Measurements from ENCODE around the gene PHC2. TPM values are rescaled to one million over a fixed set of nuclear protein-coding genes. Genes with fewer than 3 reads are reported as not detected.

PHC2 gene
- total RNA-seq, 1 donor from 2014 or later = 105 TPM

DNA sequence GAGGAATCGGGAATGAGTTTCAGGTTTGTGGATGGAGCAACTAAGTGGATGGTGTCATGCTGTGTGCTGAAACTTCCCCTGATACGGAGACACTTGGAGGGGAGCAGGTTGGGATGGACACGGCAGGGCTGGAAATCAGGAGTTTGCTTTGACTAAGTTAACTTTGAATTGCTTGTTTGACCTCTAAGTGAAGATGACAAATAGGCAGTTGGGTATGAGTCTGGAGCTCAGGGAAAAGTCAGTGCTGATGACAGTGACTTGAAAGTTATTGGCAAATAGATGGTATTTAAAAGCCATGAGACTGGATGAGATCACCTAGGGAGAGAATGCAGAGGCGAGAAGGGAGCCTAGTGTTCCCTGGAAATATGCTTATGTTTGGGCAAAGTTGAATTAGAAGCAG, 28.8 kb upstream of the PHC2 start:
- peaks cover 11% of the 10 kb centered on the region for H3K4me1 ChIP-seq
- ATAC-seq (no peak), DNase-seq (no peak)
- TF ChIP-seq, protein P1, sequence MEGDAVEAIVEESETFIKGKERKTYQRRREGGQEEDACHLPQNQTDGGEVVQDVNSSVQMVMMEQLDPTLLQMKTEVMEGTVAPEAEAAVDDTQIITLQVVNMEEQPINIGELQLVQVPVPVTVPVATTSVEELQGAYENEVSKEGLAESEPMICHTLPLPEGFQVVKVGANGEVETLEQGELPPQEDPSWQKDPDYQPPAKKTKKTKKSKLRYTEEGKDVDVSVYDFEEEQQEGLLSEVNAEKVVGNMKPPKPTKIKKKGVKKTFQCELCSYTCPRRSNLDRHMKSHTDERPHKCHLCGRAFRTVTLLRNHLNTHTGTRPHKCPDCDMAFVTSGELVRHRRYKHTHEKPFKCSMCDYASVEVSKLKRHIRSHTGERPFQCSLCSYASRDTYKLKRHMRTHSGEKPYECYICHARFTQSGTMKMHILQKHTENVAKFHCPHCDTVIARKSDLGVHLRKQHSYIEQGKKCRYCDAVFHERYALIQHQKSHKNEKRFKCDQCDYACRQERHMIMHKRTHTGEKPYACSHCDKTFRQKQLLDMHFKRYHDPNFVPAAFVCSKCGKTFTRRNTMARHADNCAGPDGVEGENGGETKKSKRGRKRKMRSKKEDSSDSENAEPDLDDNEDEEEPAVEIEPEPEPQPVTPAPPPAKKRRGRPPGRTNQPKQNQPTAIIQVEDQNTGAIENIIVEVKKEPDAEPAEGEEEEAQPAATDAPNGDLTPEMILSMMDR (IDR thresholded peaks at IDR 0.05) = no peak
- no peaks in the 10 kb centered on the region for H3K36me3 ChIP-seq
- H3K4me3 ChIP-seq = no peak overlapping the region
- intact Hi-C loops (cut with DNase I) = no loop called here
- H3K9me3 ChIP-seq = no peaks in the 10 kb centered on the region
- H3K27ac ChIP-seq = no peak overlapping the region
- H3K27me3 ChIP-seq (ENCODE audit: low read depth) = no peaks in the 10 kb centered on the region

DNA sequence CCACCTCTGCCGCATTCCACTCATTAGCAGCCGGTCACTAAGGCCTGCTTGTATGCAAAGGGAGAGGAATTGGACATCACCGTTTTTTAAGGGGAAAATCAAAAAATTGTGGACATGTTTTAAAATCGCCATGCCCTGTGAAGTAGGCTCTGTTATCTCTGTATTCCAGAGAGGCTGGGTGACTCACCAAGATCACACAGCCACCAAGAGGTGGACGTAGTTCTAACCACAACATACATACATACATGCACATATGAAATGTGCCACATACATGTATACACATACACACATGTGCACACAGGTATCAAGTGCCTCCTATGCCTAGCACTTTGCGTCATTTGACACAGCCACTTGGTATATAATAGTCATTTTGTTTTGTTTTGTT, 25.6 kb upstream of the PHC2 start:
- Histone ChIP-seq H3K9me3 (no peaks in the 10 kb centered on the region), H3K36me3 (no peaks in the 10 kb centered on the region), H3K27me3 (ENCODE audit: low read depth) (no peaks in the 10 kb centered on the region), H3K4me3 (no peak overlapping the region), H3K27ac (no peak overlapping the region), H3K4me1 (peaks cover 7% of the 10 kb centered on the region)
- DNase-seq (no peak), ATAC-seq (no peak)
- TF ChIP-seq, protein P1 (IDR thresholded peaks at IDR 0.05) = no peak
- intact Hi-C loops (cut with DNase I) = no loop called here

DNA sequence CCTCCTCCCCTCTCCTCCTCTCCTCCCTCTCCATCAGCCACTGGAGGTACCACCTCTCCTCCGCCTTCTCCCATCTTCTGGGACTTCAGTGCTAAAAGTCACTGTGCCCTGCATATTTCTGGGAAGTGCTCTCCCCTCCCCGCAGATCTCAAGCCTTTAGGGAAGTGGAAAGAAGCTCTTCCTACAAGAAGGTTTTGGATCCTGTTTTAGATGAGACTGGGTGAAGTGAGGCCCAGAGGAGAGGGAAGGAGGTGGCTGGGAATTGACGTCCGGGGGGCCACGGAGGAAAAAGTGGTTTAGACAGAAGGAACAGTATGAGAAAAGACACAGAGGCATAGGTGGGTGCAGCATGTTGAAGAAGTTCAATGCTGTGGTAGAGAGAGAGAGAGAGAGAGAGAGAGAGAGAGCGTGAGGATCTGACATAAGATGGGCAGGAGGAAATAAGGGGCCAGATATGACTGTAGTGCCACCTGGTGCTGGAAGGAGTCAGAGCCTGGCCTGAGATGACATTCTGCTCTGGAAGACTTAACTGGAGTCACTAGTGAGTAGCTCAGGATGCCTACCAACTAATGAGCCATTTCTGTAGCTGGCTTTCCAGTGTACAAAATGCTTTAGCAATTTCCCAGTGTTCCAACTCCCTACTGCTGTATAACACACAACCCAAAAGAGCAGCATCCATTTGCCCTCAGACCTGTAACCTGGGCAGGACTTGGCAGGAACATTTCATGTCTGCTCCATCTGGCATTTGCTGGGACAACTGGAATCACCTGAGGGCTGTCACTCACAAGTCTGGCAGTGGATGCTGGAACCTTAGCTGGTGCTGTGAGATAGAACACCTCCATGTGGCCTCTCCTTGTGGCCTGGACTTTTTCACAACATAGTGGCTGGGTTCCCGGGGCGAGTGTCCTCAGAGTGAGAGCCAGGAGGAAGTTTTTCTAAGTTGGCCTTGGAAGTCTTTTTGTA, 24.9 kb upstream of the PHC2 start:
- Histone ChIP-seq H3K27me3 (ENCODE audit: low read depth) (no peaks in the 10 kb centered on the region), H3K4me3 (no peak overlapping the region), H3K4me1 (peaks cover 4% of the 10 kb centered on the region), H3K27ac (no peak overlapping the region), H3K36me3 (no peaks in the 10 kb centered on the region), H3K9me3 (no peaks in the 10 kb centered on the region)
- intact Hi-C loops (cut with DNase I) = no loop called here
- ATAC-seq (peak; percentile 86 to 87), DNase-seq (no peak)
- TF ChIP-seq, protein P1 (IDR thresholded peaks at IDR 0.05) = peak; percentile 55

DNA sequence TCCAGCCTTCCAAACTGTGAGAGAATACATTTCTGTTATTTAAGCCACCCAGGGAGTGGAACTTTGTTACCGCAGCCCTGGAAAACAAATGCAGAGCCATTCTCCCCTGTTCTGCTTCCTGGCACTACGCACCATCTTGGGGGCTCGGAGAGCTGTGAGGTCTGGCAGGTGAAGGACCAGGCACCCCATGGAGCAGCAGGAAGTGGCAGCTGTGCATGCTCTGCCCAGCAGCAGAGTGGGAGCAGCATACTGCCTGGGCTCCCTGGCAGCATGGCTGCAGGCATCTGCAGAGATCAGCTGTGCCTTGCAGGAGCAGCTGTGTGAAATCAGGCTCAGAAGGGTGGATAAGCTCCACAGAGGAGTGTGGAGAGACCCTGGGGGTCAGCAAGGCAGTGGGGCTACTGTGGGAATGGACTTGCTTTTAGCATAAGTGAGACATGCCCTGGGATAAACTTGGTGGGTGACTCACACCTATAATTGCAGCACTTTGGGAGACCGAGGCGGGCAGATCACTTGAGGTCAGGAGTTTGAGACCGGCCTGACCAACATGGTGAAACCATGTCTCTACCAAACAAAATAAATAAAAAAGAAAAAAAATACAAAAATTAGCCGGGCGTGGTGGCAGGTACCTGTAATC, 23.9 kb upstream of the PHC2 start:
- H3K27me3 ChIP-seq (ENCODE audit: low read depth) = no peaks in the 10 kb centered on the region
- H3K9me3 ChIP-seq = no peaks in the 10 kb centered on the region
- no peaks in the 10 kb centered on the region for H3K36me3 ChIP-seq
- TF ChIP-seq, protein P1 (IDR thresholded peaks at IDR 0.05) = no peak
- H3K4me3 ChIP-seq = no peak overlapping the region
- no peak for ATAC-seq
- intact Hi-C loops (cut with DNase I) = no loop called here
- H3K4me1 ChIP-seq = peaks cover 4% of the 10 kb centered on the region
- DNase-seq = no peak
- no peak overlapping the region for H3K27ac ChIP-seq

DNA sequence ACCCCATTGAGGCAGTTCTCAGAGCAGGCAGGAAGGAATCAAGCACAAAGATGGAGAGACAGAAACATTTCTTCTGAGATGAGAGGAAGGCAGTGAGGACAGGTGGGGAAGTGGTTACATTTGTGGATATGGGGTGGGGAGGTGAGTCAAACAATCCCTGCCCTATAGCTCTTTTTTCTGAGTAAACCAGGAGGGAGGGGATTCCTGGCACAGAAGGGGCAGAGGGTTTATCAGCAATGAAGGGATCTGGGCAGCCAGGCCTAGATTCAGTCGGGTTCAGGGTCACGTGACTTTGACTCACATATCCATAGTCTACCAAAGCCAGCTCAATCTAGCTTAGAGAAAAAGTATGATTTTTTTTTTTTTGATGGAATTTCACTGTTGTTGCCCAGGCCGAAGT, 15.7 kb upstream of the PHC2 start:
- Histone ChIP-seq H3K27ac (no peak overlapping the region), H3K36me3 (no peaks in the 10 kb centered on the region), H3K27me3 (ENCODE audit: low read depth) (no peaks in the 10 kb centered on the region), H3K9me3 (no peaks in the 10 kb centered on the region), H3K4me1 (no peaks in the 10 kb centered on the region), H3K4me3 (no peak overlapping the region)
- ATAC-seq (no peak), DNase-seq (no peak)
- TF ChIP-seq, protein P1 (IDR thresholded peaks at IDR 0.05) = no peak
- intact Hi-C loops (cut with DNase I) = no loop called here
